Measurements from ENCODE around the gene CSN2.

The CSN2 gene

GRCh38 chr4:69965628-69966027, at the start of gene CSN2:
CSN2 (minus strand) TSS chr4:69965728; CDS start chr4:69960995, 4,733 bp downstream.
- no peak for TF ChIP-seq CTCF (IDR thresholded peaks at IDR 0.05; ENCODE audit: low read depth, low read length)
- no peak within 1 kb of the TSS for H3K4me3 ChIP-seq (replicated peaks in 1 of 2; ENCODE audit: low read depth in 2 of 2, low read length in 2 of 2)
- DNase-seq (ENCODE audit: low read depth in 2 of 2) = no peak

GRCh38 chr4:70008771-70009170, 43.2 kb upstream of the CSN2 start:
- no peak for DNase-seq (ENCODE audit: low read depth in 2 of 2)
- TF ChIP-seq CTCF (IDR thresholded peaks at IDR 0.05; ENCODE audit: low read depth, low read length) = no peak
- no peak overlapping the region for H3K4me3 ChIP-seq (replicated peaks in 1 of 2; ENCODE audit: low read depth in 2 of 2, low read length in 2 of 2)

- TF ChIP-seq CTCF (IDR thresholded peaks at IDR 0.05; ENCODE audit: low read depth, low read length) = no peak
- H3K4me3 ChIP-seq (replicated peaks in 1 of 2; ENCODE audit: low read depth in 2 of 2, low read length in 2 of 2) = no peak overlapping the region
- DNase-seq (ENCODE audit: low read depth in 2 of 2) = no peak
Measured at GRCh38 chr4:70002507-70002906, 37.0 kb upstream of the CSN2 start.

GRCh38 chr4:70000711-70001110, 35.2 kb upstream of the CSN2 start:
- no peak for DNase-seq (ENCODE audit: low read depth in 2 of 2)
- no peak overlapping the region for H3K4me3 ChIP-seq (replicated peaks in 1 of 2; ENCODE audit: low read depth in 2 of 2, low read length in 2 of 2)
- TF ChIP-seq CTCF (IDR thresholded peaks at IDR 0.05; ENCODE audit: low read depth, low read length) = no peak

GRCh38 chr4:69999420-69999819, 33.9 kb upstream of the CSN2 start:
- DNase-seq (ENCODE audit: low read depth in 2 of 2) = peak; percentile 1 to 13
- H3K4me3 ChIP-seq (replicated peaks in 1 of 2; ENCODE audit: low read depth in 2 of 2, low read length in 2 of 2) = no peak overlapping the region
- TF ChIP-seq CTCF (IDR thresholded peaks at IDR 0.05; ENCODE audit: low read depth, low read length) = no peak

- no peak for TF ChIP-seq CTCF (IDR thresholded peaks at IDR 0.05; ENCODE audit: low read depth, low read length)
- peak; percentile 5 to 27 for DNase-seq (ENCODE audit: low read depth in 2 of 2)
Measured at GRCh38 chr4:69995526-69996016, 30.0 kb upstream of the CSN2 start, which contains the start of gene STATH. STATH (plus strand) TSS chr4:69995966; CDS start chr4:69998438, 2,472 bp downstream.

GRCh38 chr4:69994782-69995181, 29.3 kb upstream of the CSN2 start:
- TF ChIP-seq CTCF (IDR thresholded peaks at IDR 0.05; ENCODE audit: low read depth, low read length) = no peak
- DNase-seq (ENCODE audit: low read depth in 2 of 2) = no peak
- H3K4me3 ChIP-seq (replicated peaks in 1 of 2; ENCODE audit: low read depth in 2 of 2, low read length in 2 of 2) = no peak overlapping the region

More at GRCh38 chr4:69995526-69996016, 30.0 kb upstream of the CSN2 start, which contains the start of gene STATH:
- no peak within 1 kb of the TSS for H3K4me3 ChIP-seq (replicated peaks in 1 of 2; ENCODE audit: low read depth in 2 of 2, low read length in 2 of 2)
